CD4-positive, alpha-beta T cell (primary cell): ENCODE results near the gene TXNIP. TPM values are rescaled to one million over a fixed set of nuclear protein-coding genes. Genes with fewer than 3 reads are reported as not detected.
A peak's percentile ranks its signal among the peaks of the same experiment; 100 is the strongest.

Experiments
- ATAC-seq: fragments of 200-7000 bp; cut with Tn5 transposase; one replicate; pipeline ENCODE4 v1.10.0; 2022; ENCODE audit warnings: mild to moderate bottlenecking; ENCODE audit not compliant: poor library complexity
- CTCF ChIA-PET: fragments of 350-600 bp; sonication (Branson Sonifier 250); formaldehyde crosslinking; loops from one replicate; lab custom pipeline; 2021; ENCODE audit warnings: antibody characterized with exemption, inconsistent platforms; lab: Charles Lee
- POLR2A ChIA-PET: fragments of 350-600 bp; sonication (Branson Sonifier 250); formaldehyde crosslinking; loops from one replicate; lab custom pipeline; 2021; ENCODE audit warnings: antibody characterized with exemption, inconsistent platforms; lab: Charles Lee
- DNase-seq, 14 experiments: peaks; one replicate each; pipeline ENCODE4 v3.0.0-alpha.2; 2013 to 2020; ENCODE audit warnings: mixed read lengths in 2 of 14
- H3K27ac ChIP-seq, 2 donors: one replicate each; pipeline versions ENCODE4 v1.5.1 to v1.7.0; 2013; ENCODE audit warnings: low read length in 2 of 2, low read depth in 1 of 2, mild to moderate bottlenecking in 1 of 2
- H3K27me3 ChIP-seq, 2 experiments: 1 replicate in 1 of 2; 2 replicates in 1 of 2; pipeline versions ENCODE4 v1.6.1 to v1.7.0; 2013; ENCODE audit warnings: low read length in 2 of 2, control low read depth in 1 of 2, mild to moderate bottlenecking in 1 of 2, moderate library complexity in 1 of 2; ENCODE audit not compliant: insufficient read depth in 2 of 2, control insufficient read depth in 1 of 2
- H3K36me3 ChIP-seq: one replicate; pipeline ENCODE4 v1.6.1; 2013; ENCODE audit warnings: low read length, control low read depth; ENCODE audit not compliant: insufficient read depth
- H3K4me1 ChIP-seq: one replicate; pipeline ENCODE4 v1.6.1; 2013; ENCODE audit warnings: low read length, control low read depth; ENCODE audit not compliant: insufficient read depth
- H3K4me3 ChIP-seq: one replicate; pipeline ENCODE4 v1.5.1; 2013; ENCODE audit warnings: mild to moderate bottlenecking, low read length, moderate library complexity
- H3K9me3 ChIP-seq, 2 experiments: 1 replicate in 1 of 2; 2 replicates in 1 of 2; pipeline versions ENCODE4 v1.6.1 to v1.7.0; 2013; ENCODE audit warnings: low read length in 2 of 2, mild to moderate bottlenecking in 2 of 2, control low read depth in 1 of 2, moderate library complexity in 1 of 2; ENCODE audit not compliant: control insufficient read depth in 1 of 2, insufficient read depth in 1 of 2
- H3K27ac Mint-ChIP-seq: one replicate; pipeline ENCODE4 v1.8.0; 2020; ENCODE audit warnings: mixed read lengths
- H3K27me3 Mint-ChIP-seq: one replicate; pipeline ENCODE4 v1.8.0; 2021; ENCODE audit warnings: mixed read lengths
- H3K36me3 Mint-ChIP-seq: one replicate; pipeline ENCODE4 v1.8.0; 2021; ENCODE audit warnings: low read depth, mixed read lengths
- H3K4me1 Mint-ChIP-seq: one replicate; pipeline ENCODE4 v1.8.0; 2021; ENCODE audit warnings: low read depth, mixed read lengths
- H3K4me3 Mint-ChIP-seq: one replicate; pipeline ENCODE4 v1.8.0; 2020; ENCODE audit warnings: mild to moderate bottlenecking, mixed read lengths
- H3K9me3 Mint-ChIP-seq: one replicate; pipeline ENCODE4 v1.8.0; 2020; ENCODE audit warnings: mixed read lengths
- intact Hi-C, 2 experiments: fragments of 100-400 bp; cut with DNase I in 1 of 2; cut with micrococcal nuclease in 1 of 2; formaldehyde crosslinking; loops; one replicate each; pipeline versions ENCODE4 v1.15.1 to v1.9.0; 2023 to 2025; cut with DNase I, micrococcal nuclease
- total RNA-seq, 174 experiments: library from RNA in 2 of 174; stranded (reverse) in 2 of 174; gene quantifications; one replicate each; pipeline ENCODE4 v1.2.3 and lab custom pipeline; 2021 to 2026
- TF ChIP-seq, protein P1 (sequence below): fragments of 200-600 bp; IDR thresholded peaks from one replicate; pipeline ENCODE4 v1.8.0; 2022; ENCODE audit warnings: antibody characterized with exemption, mild to moderate bottlenecking

TXNIP gene
- total RNA-seq, 2 experiments from 2014 or later, result 1,317 to 1,358 TPM

GRCh38 chr1:145978854-145979745, 17.3 kb downstream of the TXNIP start:
- Mint-ChIP-seq H3K9me3 (no peaks in the 10 kb centered on the region), H3K27me3 (no peaks in the 10 kb centered on the region), H3K36me3 (peaks cover 11% of the 10 kb centered on the region), H3K4me3 (no peak overlapping the region), H3K4me1 (peaks cover 6% of the 10 kb centered on the region), H3K27ac (no peak overlapping the region)
- intact Hi-C loops, result loop anchor here in 1 of 2 experiments (1.0 kb wide), 1 partner anchor 20 kb away; no protein-coding TSS in a partner anchor
- Histone ChIP-seq H3K36me3 (peaks cover 11% of the 10 kb centered on the region), H3K9me3 (no peaks in the 10 kb centered on the region), H3K4me3 (peak overlapping the region; percentile 45), H3K4me1 (peaks cover 69% of the 10 kb centered on the region), H3K27me3 (no peaks in the 10 kb centered on the region), H3K27ac (peak overlapping the region; percentile 93 to 94)
- ChIA-PET POLR2A (interaction anchor here (0.8 to 6.6 kb wide), 19 partner anchors 14 to 155 kb away, joined by 3 to 625 read pairs (median 7); partner anchors contain the start of genes ANKRD34A, LIX1L, PEX11B and PIAS3), CTCF (interaction anchor here (0.8 to 9.4 kb wide), 13 partner anchors 9 to 133 kb away, joined by 3 to 151 read pairs (median 7); partner anchors contain the start of genes ANKRD34A, LIX1L, NUDT17 and PIAS3)
- ATAC-seq, result peak; percentile 69
- peak in 13 of 14 experiments; percentile 45 to 97 (median 66) for DNase-seq
- TF ChIP-seq, protein P1, sequence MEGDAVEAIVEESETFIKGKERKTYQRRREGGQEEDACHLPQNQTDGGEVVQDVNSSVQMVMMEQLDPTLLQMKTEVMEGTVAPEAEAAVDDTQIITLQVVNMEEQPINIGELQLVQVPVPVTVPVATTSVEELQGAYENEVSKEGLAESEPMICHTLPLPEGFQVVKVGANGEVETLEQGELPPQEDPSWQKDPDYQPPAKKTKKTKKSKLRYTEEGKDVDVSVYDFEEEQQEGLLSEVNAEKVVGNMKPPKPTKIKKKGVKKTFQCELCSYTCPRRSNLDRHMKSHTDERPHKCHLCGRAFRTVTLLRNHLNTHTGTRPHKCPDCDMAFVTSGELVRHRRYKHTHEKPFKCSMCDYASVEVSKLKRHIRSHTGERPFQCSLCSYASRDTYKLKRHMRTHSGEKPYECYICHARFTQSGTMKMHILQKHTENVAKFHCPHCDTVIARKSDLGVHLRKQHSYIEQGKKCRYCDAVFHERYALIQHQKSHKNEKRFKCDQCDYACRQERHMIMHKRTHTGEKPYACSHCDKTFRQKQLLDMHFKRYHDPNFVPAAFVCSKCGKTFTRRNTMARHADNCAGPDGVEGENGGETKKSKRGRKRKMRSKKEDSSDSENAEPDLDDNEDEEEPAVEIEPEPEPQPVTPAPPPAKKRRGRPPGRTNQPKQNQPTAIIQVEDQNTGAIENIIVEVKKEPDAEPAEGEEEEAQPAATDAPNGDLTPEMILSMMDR, result peak; percentile 28

DNA sequence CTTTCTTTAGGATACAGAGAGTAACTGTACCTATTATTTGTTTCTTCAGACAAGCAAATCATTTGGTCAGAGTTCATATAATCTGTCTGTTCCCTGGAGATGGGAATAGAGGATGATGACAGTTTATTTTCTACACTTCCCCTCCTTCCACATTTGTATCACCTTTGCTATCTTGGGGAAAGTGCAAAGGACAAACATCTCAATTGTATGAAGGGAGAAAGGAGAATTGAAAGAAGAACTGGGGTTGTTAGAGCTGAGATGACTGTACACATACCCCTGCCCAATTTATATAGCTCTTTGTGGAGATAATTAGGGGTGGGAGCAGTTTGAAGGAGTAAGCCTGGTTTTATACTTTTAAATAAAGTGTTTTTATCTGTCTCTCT, 17.9 kb downstream of the TXNIP start:
- no peak overlapping the region for H3K27ac Mint-ChIP-seq
- H3K27me3 Mint-ChIP-seq, result no peaks in the 10 kb centered on the region
- ChIA-PET POLR2A (interaction anchor here (0.8 to 6.6 kb wide), 14 partner anchors 14 to 107 kb away, joined by 3 to 625 read pairs (median 14); partner anchors contain the start of genes ANKRD34A, LIX1L, PEX11B and POLR3GL), CTCF (interaction anchor here (0.8 to 9.4 kb wide), 11 partner anchors 10 to 133 kb away, joined by 3 to 151 read pairs (median 10); partner anchors contain the start of genes ANKRD34A, LIX1L, NUDT17 and POLR3GL)
- peaks cover 11% of the 10 kb centered on the region for H3K36me3 ChIP-seq
- peak overlapping the region; percentile 45 for H3K4me3 ChIP-seq
- DNase-seq (no peak), ATAC-seq (no peak)
- H3K4me3 Mint-ChIP-seq, result no peak overlapping the region
- H3K27ac ChIP-seq, result peak overlapping the region; percentile 93 to 94
- intact Hi-C loops, result no loop called here
- no peaks in the 10 kb centered on the region for H3K27me3 ChIP-seq
- TF ChIP-seq, protein P1, result no peak
- peaks cover 63% of the 10 kb centered on the region for H3K4me1 ChIP-seq
- H3K4me1 Mint-ChIP-seq, result peaks cover 7% of the 10 kb centered on the region
- peaks cover 11% of the 10 kb centered on the region for H3K36me3 Mint-ChIP-seq
- H3K9me3 ChIP-seq, result no peaks in the 10 kb centered on the region
- no peaks in the 10 kb centered on the region for H3K9me3 Mint-ChIP-seq
